Esophagus muscularis mucosa (tissue), 4 donors: ENCODE measurements around the gene FAM184B. TPM values are rescaled to one million over a fixed set of nuclear protein-coding genes. Genes with fewer than 3 reads are reported as not detected.
A peak's percentile ranks its signal among the peaks of the same experiment; 100 is the strongest.

Source experiments
- DNase-seq: peaks from one replicate; pipeline ENCODE4 v3.0.0-alpha.2; 2017; ENCODE audit errors: extremely low spot score
- H3K27ac ChIP-seq, 4 donors: fragments of 200-600 bp; sonication (generic); replicated peaks in 1 of 4; 1 replicate in 3 of 4; 2 replicates in 1 of 4; pipeline ENCODE4 v1.5.1; 2016 to 2019; ENCODE audit warnings: mild to moderate bottlenecking in 1 of 4
- H3K27me3 ChIP-seq, 4 donors: fragments of 200-600 bp; sonication (generic); one replicate each; pipeline versions ENCODE4 v1.5.1 to v1.6.0; 2016 to 2019
- H3K36me3 ChIP-seq, 4 donors: fragments of 200-600 bp; sonication (generic); one replicate each; pipeline ENCODE4 v1.5.1; 2016 to 2019
- H3K4me1 ChIP-seq, 4 donors: fragments of 200-600 bp; sonication (generic); one replicate each; pipeline ENCODE4 v1.5.1; 2016 to 2019
- H3K4me3 ChIP-seq, 4 donors: fragments of 200-600 bp; sonication (generic); 1 replicate in 2 of 4; 2 replicates in 2 of 4; pipeline ENCODE4 v1.5.1; 2016 to 2019; ENCODE audit warnings: mild to moderate bottlenecking in 4 of 4, moderate library complexity in 1 of 4
- H3K9me3 ChIP-seq, 4 donors: fragments of 200-600 bp; sonication (generic); 1 replicate in 3 of 4; 2 replicates in 1 of 4; pipeline ENCODE4 v1.5.1; 2016 to 2019
- CTCF ChIP-seq, 3 experiments: fragments of 200-600 bp in 2 of 3; fragments of 450-650 bp in 1 of 3; sonication (generic) in 2 of 3; IDR thresholded peaks; one replicate each; pipeline ENCODE4 v1.5.1; 2017 to 2019; ENCODE audit warnings: antibody characterized with exemption in 3 of 3, mild to moderate bottlenecking in 2 of 3, moderate library complexity in 1 of 3
- EP300 ChIP-seq: sonication (generic); formaldehyde crosslinking; IDR thresholded peaks from one replicate; pipeline ENCODE4 v1.6.1; 2017; ENCODE audit warnings: antibody characterized with exemption
- POLR2A ChIP-seq: fragments of 450-650 bp; IDR thresholded peaks from one replicate; pipeline ENCODE4 v1.6.1; 2017; ENCODE audit warnings: antibody characterized with exemption, moderate library complexity, mild to moderate bottlenecking, low read depth
- POLR2AphosphoS5 ChIP-seq, 2 donors: sonication (generic); formaldehyde crosslinking; IDR thresholded peaks; one replicate each; pipeline ENCODE4 v1.6.1; 2017; ENCODE audit warnings: antibody characterized with exemption in 2 of 2
- WGBS: methylation state at CpG from one replicate; pipeline ENCODE4 v1.1.5; 2018; 5-methylcytosine and 5-hydroxymethylcytosine counted together
- intact Hi-C: fragments of 100-400 bp; cut with DNase I; formaldehyde crosslinking; loops from one replicate; pipeline ENCODE4 v1.15.1; 2023
- total RNA-seq, 4 donors: library from RNA; depleted of rRNA; stranded (reverse); fragments of >200 nt; gene quantifications; one replicate each; pipeline versions ENCODE4 v1.1.0 to v1.2.1, GENCODE V29; 2016

FAM184B gene
- total RNA-seq, 4 donors from 2014 or later = not detected

DNA sequence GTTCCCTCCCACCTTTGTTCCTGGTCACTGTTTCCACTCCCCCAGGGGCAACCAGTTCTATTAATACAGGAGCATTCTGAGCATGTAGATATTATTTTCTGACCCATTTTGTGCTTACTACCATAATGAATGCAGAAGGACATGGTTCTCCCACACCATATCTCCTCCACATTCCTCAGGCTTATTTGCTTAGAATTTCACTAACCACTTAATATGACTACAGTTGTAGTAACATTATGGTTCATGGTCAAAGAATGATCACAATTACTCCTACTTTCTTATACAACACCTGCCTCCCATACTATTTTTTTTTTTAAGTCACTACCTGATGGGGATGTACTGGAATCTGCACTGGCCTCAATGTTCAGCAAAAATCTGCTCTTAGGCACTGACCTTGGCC, 7.5 kb upstream of the FAM184B start:
- no peaks in the 10 kb centered on the region for H3K4me1 ChIP-seq
- DNase-seq = peak; percentile 12
- no peaks in the 10 kb centered on the region for H3K9me3 ChIP-seq
- TF ChIP-seq EP300 (no peak), POLR2AphosphoS5 (IDR thresholded peaks at IDR 0.05) (no peak), CTCF (IDR thresholded peaks at IDR 0.05) (no peak), POLR2A (no peak)
- intact Hi-C loops = no loop called here
- H3K36me3 ChIP-seq = peaks cover 0 to 6% (median 0%) of the 10 kb centered on the region in 4 donors
- H3K27me3 ChIP-seq = no peaks in the 10 kb centered on the region
- H3K27ac ChIP-seq = no peak overlapping the region
- H3K4me3 ChIP-seq = no peak overlapping the region

DNA sequence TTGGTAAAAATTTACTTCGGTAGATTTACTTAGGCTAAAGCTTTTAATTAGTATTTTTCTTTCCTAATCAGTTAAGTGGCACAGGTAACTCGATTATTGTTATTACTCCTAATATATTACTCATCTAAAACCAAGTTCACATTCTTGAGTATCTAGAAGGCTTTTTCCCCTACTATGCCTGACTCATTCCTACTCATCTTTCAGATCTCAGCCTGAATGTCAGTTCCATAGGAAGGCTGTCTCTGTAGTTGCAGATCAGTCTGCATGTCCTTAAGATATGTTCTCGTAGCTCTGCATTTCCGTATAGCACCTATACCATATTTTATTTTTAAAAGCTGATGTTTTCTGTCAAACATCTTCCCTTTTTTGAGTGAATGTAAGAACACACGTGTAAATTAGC, 5.9 kb upstream of the FAM184B start:
- no peak overlapping the region for H3K27ac ChIP-seq
- no peak for TF ChIP-seq CTCF (IDR thresholded peaks at IDR 0.05)
- no peak for TF ChIP-seq POLR2A
- no peak for TF ChIP-seq EP300
- TF ChIP-seq POLR2AphosphoS5 (IDR thresholded peaks at IDR 0.05) = no peak
- DNase-seq = no peak
- intact Hi-C loops = no loop called here
- no peaks in the 10 kb centered on the region for H3K27me3 ChIP-seq
- no peaks in the 10 kb centered on the region for H3K9me3 ChIP-seq
- 93% methylated on average over 5 of the region's 5 CpGs for WGBS
- peaks cover 0 to 6% (median 0%) of the 10 kb centered on the region in 4 donors for H3K36me3 ChIP-seq
- H3K4me1 ChIP-seq = peaks cover 0 to under 1% (median 0%) of the 10 kb centered on the region in 4 donors
- H3K4me3 ChIP-seq = no peak overlapping the region

GRCh38 chr4:17786567-17786966, 5.1 kb upstream of the FAM184B start:
- DNase-seq = peak; percentile 53
- WGBS = 67% methylated on average over 5 of the region's 5 CpGs
- H3K36me3 ChIP-seq = peaks cover 0 to 4% (median 0%) of the 10 kb centered on the region in 4 donors
- TF ChIP-seq POLR2A = no peak
- TF ChIP-seq POLR2AphosphoS5 (IDR thresholded peaks at IDR 0.05) = no peak
- no peak for TF ChIP-seq CTCF (IDR thresholded peaks at IDR 0.05)
- intact Hi-C loops = no loop called here
- no peak overlapping the region for H3K27ac ChIP-seq
- H3K9me3 ChIP-seq = no peaks in the 10 kb centered on the region
- H3K4me1 ChIP-seq = peaks cover 4 to 8% (median 6%) of the 10 kb centered on the region in 4 donors
- H3K4me3 ChIP-seq = no peak overlapping the region
- H3K27me3 ChIP-seq = peaks cover 0 to 3% (median 0%) of the 10 kb centered on the region in 4 donors

- no peaks in the 10 kb centered on the region for H3K9me3 ChIP-seq
- H3K36me3 ChIP-seq = no peaks in the 10 kb centered on the region
- TF ChIP-seq EP300 (no peak), POLR2A (no peak), POLR2AphosphoS5 (IDR thresholded peaks at IDR 0.05) (no peak), CTCF (IDR thresholded peaks at IDR 0.05) (no peak)
- H3K27me3 ChIP-seq = peaks cover 0 to 10% (median 3%) of the 10 kb centered on the region in 4 donors
- intact Hi-C loops = no loop called here
- peaks cover 9 to 15% (median 13%) of the 10 kb centered on the region in 4 donors for H3K4me1 ChIP-seq
- no peak overlapping the region for H3K4me3 ChIP-seq
- DNase-seq = no peak
- WGBS = 85% methylated on average over 5 of the region's 5 CpGs
- H3K27ac ChIP-seq = no peak overlapping the region
Observed at GRCh38 chr4:17785858-17786257, 4.4 kb upstream of the FAM184B start.
